K562 (cell line): Measurements from ENCODE around the gene NOD2.

ENCODE experiments used
- IRF9 ChIP-seq: fragments of 450-650 bp; IDR thresholded peaks from 2 replicates; pipeline ENCODE4 v1.6.1; 2016; ENCODE audit warnings: missing biosample characterization, missing genetic modification characterization
- ZHX1 ChIP-seq: fragments of 150-350 bp; conservative IDR thresholded peaks from 2 replicates; pipeline ENCODE4 v1.6.1; 2014; ENCODE audit warnings: low read length
- TF ChIP-seq, protein P1 (sequence below): fragments of 250-450 bp; sonication (Bioruptor Pico); IDR thresholded peaks from 2 replicates; pipeline ENCODE4 v1.6.1; 2021; ENCODE audit warnings: mild to moderate bottlenecking

DNA sequence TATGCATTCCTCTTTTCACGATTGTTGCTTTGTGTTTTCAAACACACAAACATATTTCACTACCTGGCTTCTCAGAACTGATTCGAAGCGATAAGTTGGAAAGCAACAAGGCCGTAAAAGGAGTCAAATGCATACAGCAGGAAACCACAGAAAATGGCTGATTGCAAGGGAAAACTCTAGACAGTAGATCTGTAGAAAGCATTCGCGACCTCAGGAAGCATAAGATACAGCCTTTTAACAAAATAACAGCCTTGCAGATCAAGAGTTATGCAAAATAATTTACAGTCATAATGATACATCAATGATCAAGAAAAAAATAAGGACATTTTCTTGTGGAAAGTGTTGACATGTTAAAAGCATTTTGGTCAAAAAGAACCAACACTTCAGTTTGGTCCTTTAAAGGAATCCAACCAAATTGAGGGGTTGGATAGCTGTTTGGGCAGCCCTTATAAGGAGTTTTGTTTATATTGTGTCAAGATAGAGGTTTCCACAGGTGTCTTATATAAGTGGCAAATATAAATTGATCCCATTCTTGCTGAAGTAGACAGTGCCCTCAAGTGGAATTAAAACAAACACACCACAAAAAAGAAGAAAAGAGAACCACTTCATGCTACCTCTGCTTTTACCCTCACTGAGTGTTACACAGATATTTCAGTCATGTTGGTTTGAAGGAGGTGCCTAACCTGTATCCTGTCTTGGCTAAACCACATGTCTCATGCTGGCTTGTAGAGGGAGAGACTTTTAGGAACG is 54.0 kb downstream of the NOD2 start:
- no peak for TF ChIP-seq IRF9 (tag)
- no peak for TF ChIP-seq ZHX1
- TF ChIP-seq, protein P1, sequence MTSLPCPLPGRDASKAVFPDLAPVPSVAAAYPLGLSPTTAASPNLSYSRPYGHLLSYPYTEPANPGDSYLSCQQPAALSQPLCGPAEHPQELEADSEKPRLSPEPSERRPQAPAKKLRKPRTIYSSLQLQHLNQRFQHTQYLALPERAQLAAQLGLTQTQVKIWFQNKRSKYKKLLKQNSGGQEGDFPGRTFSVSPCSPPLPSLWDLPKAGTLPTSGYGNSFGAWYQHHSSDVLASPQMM (CRISPR knock-in tag) = no peak
